ACC112 (cell line): ENCODE measurements around the gene LRCH2.
"Not testable (repeated sequence)": the region's sequence is repeated elsewhere in the genome, so short reads cannot be mapped to it uniquely, and the experiment has no call there.

Experiments used
- H2AFZ ChIP-seq: fragments of 200-600 bp; sonication (generic); one replicate; pipeline ENCODE4 v1.6.0; 2017; ENCODE audit warnings: antibody characterized with exemption, low read length; ENCODE audit not compliant: unreplicated experiment
- H3K27ac ChIP-seq: fragments of 200-600 bp; sonication (generic); 2 replicates; pipeline ENCODE4 v1.5.1; 2014; ENCODE audit warnings: low read depth, mild to moderate bottlenecking, antibody characterized with exemption, low read length, moderate library complexity
- H3K27me3 ChIP-seq: fragments of 200-600 bp; sonication (generic); 2 replicates; pipeline ENCODE4 v1.6.1; 2014; ENCODE audit warnings: mild to moderate bottlenecking, antibody characterized with exemption, low read length, moderate library complexity, mixed read lengths; ENCODE audit not compliant: insufficient read depth
- H3K36me3 ChIP-seq: fragments of 200-600 bp; sonication (generic); 2 replicates; pipeline ENCODE4 v1.6.1; 2016; ENCODE audit warnings: mild to moderate bottlenecking, antibody characterized with exemption, low read length, moderate library complexity, mixed read lengths; ENCODE audit not compliant: insufficient read depth
- H3K4me1 ChIP-seq: fragments of 200-600 bp; sonication (generic); one replicate; pipeline ENCODE4 v1.6.1; 2016; ENCODE audit warnings: low read length, mixed read lengths; ENCODE audit not compliant: insufficient read depth, unreplicated experiment, control insufficient read depth
- H3K4me3 ChIP-seq: fragments of 200-600 bp; sonication (generic); 2 replicates; pipeline ENCODE4 v1.5.1; 2014; ENCODE audit warnings: mild to moderate bottlenecking, low read depth, low read length
- H3K79me2 ChIP-seq: fragments of 200-600 bp; sonication (generic); one replicate; pipeline ENCODE4 v1.6.0; 2016; ENCODE audit warnings: low read length; ENCODE audit not compliant: control insufficient read depth, unreplicated experiment, insufficient read depth

The LRCH2 gene

GRCh38 chrX:115209547-115209946, 24.3 kb downstream of the LRCH2 start:
- H2AFZ ChIP-seq, H3K27ac ChIP-seq, H3K4me1 ChIP-seq, H3K79me2 ChIP-seq, H3K27me3 ChIP-seq, H3K4me3 ChIP-seq, H3K36me3 ChIP-seq: not testable (repeated sequence)

GRCh38 chrX:115204040-115204439, 29.9 kb downstream of the LRCH2 start:
- Histone ChIP-seq H3K4me3 (no peak overlapping the region), H3K27me3 (no peaks in the 10 kb centered on the region), H3K27ac (no peak overlapping the region), H3K79me2 (peaks cover 3% of the 10 kb centered on the region), H3K36me3 (no peaks in the 10 kb centered on the region), H2AFZ (no peak overlapping the region), H3K4me1 (no peaks in the 10 kb centered on the region)

GRCh38 chrX:115192244-115192700, 41.6 kb downstream of the LRCH2 start:
- Histone ChIP-seq H3K27me3 (no peaks in the 10 kb centered on the region), H3K4me3 (no peak overlapping the region), H3K79me2 (peaks cover 3% of the 10 kb centered on the region), H3K4me1 (no peaks in the 10 kb centered on the region), H3K36me3 (no peaks in the 10 kb centered on the region), H2AFZ (no peak overlapping the region), H3K27ac (no peak overlapping the region)

- H3K36me3 ChIP-seq, result no peaks in the 10 kb centered on the region
- no peak overlapping the region for H3K4me3 ChIP-seq
- peaks cover 3% of the 10 kb centered on the region for H3K79me2 ChIP-seq
- H3K27me3 ChIP-seq, result no peaks in the 10 kb centered on the region
- H3K4me1 ChIP-seq, result no peaks in the 10 kb centered on the region
- no peak overlapping the region for H2AFZ ChIP-seq
- no peak overlapping the region for H3K27ac ChIP-seq
Observed at GRCh38 chrX:115191490-115192243, 42.2 kb downstream of the LRCH2 start.

GRCh38 chrX:115190636-115191489, 43.0 kb downstream of the LRCH2 start:
- Histone ChIP-seq H3K36me3 (no peaks in the 10 kb centered on the region), H2AFZ (no peak overlapping the region), H3K4me1 (no peaks in the 10 kb centered on the region), H3K4me3 (no peak overlapping the region), H3K27ac (no peak overlapping the region), H3K27me3 (no peaks in the 10 kb centered on the region), H3K79me2 (peaks cover 3% of the 10 kb centered on the region)

- no peaks in the 10 kb centered on the region for H3K27me3 ChIP-seq
- no peaks in the 10 kb centered on the region for H3K4me1 ChIP-seq
- no peaks in the 10 kb centered on the region for H3K36me3 ChIP-seq
- H3K4me3 ChIP-seq, result no peak overlapping the region
- H3K79me2 ChIP-seq, result no peaks in the 10 kb centered on the region
- no peak overlapping the region for H3K27ac ChIP-seq
- H2AFZ ChIP-seq, result no peak overlapping the region
Observed at GRCh38 chrX:115189646-115190635, 44.0 kb downstream of the LRCH2 start.

- Histone ChIP-seq H2AFZ (no peak within 1 kb of the TSS), H3K4me1 (no peaks in the 10 kb centered on the region), H3K27ac (no peak within 1 kb of the TSS), H3K4me3 (no peak within 1 kb of the TSS), H3K27me3 (no peaks in the 10 kb centered on the region), H3K79me2 (no peaks in the 10 kb centered on the region), H3K36me3 (no peaks in the 10 kb centered on the region)
Observed at GRCh38 chrX:115189110-115189509, 44.8 kb downstream of the LRCH2 start, which contains the start of gene RBMXL3. Gene RBMXL3, plus strand, starts transcription at chrX:115189410. Its CDS starts 32 bp downstream, at chrX:115189442.

GRCh38 chrX:115183980-115184379, 49.9 kb downstream of the LRCH2 start:
- Histone ChIP-seq H3K4me1 (no peaks in the 10 kb centered on the region), H3K79me2 (no peaks in the 10 kb centered on the region), H2AFZ (no peak overlapping the region), H3K36me3 (no peaks in the 10 kb centered on the region), H3K4me3 (no peak overlapping the region), H3K27ac (no peak overlapping the region), H3K27me3 (no peaks in the 10 kb centered on the region)

GRCh38 chrX:115178473-115178872, 55.4 kb downstream of the LRCH2 start:
- H3K4me3 ChIP-seq, result no peak overlapping the region
- no peak overlapping the region for H2AFZ ChIP-seq
- H3K27me3 ChIP-seq, result no peaks in the 10 kb centered on the region
- H3K36me3 ChIP-seq, result no peaks in the 10 kb centered on the region
- H3K79me2 ChIP-seq, result no peaks in the 10 kb centered on the region
- H3K27ac ChIP-seq, result no peak overlapping the region
- no peaks in the 10 kb centered on the region for H3K4me1 ChIP-seq

GRCh38 chrX:115177932-115178331, 56.0 kb downstream of the LRCH2 start:
- Histone ChIP-seq H3K4me3 (no peak overlapping the region), H2AFZ (no peak overlapping the region), H3K27ac (no peak overlapping the region), H3K79me2 (no peaks in the 10 kb centered on the region), H3K36me3 (no peaks in the 10 kb centered on the region), H3K27me3 (no peaks in the 10 kb centered on the region), H3K4me1 (no peaks in the 10 kb centered on the region)
